SK-N-SH (cell line): ENCODE measurements around the gene PRKCQ. TPM values are rescaled to one million over a fixed set of nuclear protein-coding genes. Genes with fewer than 3 reads are reported as not detected.

ENCODE experiments used
- CTCF ChIA-PET: fragments of 300-600, 350-600 bp; formaldehyde crosslinking; extraction: SDS; loops from one replicate; lab custom pipeline; 2021; lab: Yijun Ruan, JAX
- POLR2A ChIA-PET: fragments of 350-600 bp; sonication (Branson Sonifier 250); formaldehyde crosslinking; extraction: SDS; loops from one replicate; lab custom pipeline; 2020; ENCODE audit warnings: antibody characterized with exemption, inconsistent platforms; lab: Yijun Ruan, JAX
- DNase-seq: peaks from one replicate; pipeline ENCODE4 v3.0.0; 2012
- H2AFZ ChIP-seq: fragments of 200-600 bp; sonication (generic); 2 replicates; pipeline ENCODE4 v1.8.1; 2016; ENCODE audit warnings: antibody characterized with exemption, mild to moderate bottlenecking, low read depth
- H3F3A ChIP-seq: fragments of 200-600 bp; sonication (generic); replicated peaks from 2 replicates; pipeline ENCODE3; 2016; ENCODE audit warnings: antibody characterized with exemption, mild to moderate bottlenecking; ENCODE audit not compliant: insufficient read depth
- H3K27ac ChIP-seq, 2 experiments: fragments of 200-500 bp in 1 of 2; fragments of 200-600 bp in 1 of 2; sonication (Bioruptor generic) in 1 of 2; sonication (generic), shearing (Covaris generic) in 1 of 2; 2 replicates each; pipeline versions ENCODE4 v1.5.1 to v1.6.1; 2014 to 2016; ENCODE audit warnings: low read depth in 2 of 2, inconsistent platforms in 1 of 2, low read length in 1 of 2, mild to moderate bottlenecking in 1 of 2, mixed read lengths in 1 of 2
- H3K27me3 ChIP-seq: fragments of 200-600 bp; sonication (generic), shearing (Covaris generic); 2 replicates; pipeline ENCODE4 v1.6.1; 2016; ENCODE audit warnings: mixed run types; ENCODE audit not compliant: insufficient read depth
- H3K36me3 ChIP-seq, 2 experiments: fragments of 200-500 bp in 1 of 2; fragments of 200-600 bp in 1 of 2; sonication (Bioruptor generic) in 1 of 2; sonication (generic) in 1 of 2; replicated peaks in 1 of 2; 2 replicates each; pipeline versions ENCODE3 to v1.5.1; 2014 to 2016; ENCODE audit warnings: low read length in 1 of 2, mild to moderate bottlenecking in 1 of 2; ENCODE audit not compliant: insufficient read depth in 2 of 2, control insufficient read depth in 1 of 2
- H3K4me1 ChIP-seq, 2 experiments: fragments of 200-500 bp in 1 of 2; fragments of 200-600 bp in 1 of 2; sonication (Bioruptor generic) in 1 of 2; sonication (generic), shearing (Covaris generic) in 1 of 2; 2 replicates each; pipeline versions ENCODE4 v1.5.1 to v1.6.1; 2014 to 2016; ENCODE audit warnings: low read depth in 1 of 2, low read length in 1 of 2, mixed run types in 1 of 2; ENCODE audit not compliant: insufficient read depth in 2 of 2, control insufficient read depth in 1 of 2
- H3K4me2 ChIP-seq: fragments of 200-600 bp; sonication (generic), shearing (Covaris generic); 2 replicates; pipeline ENCODE4 v1.6.1; 2017; ENCODE audit warnings: mixed run types
- H3K4me3 ChIP-seq, 2 experiments: fragments of 200-500 bp in 1 of 2; fragments of 200-600 bp in 1 of 2; sonication (Bioruptor generic) in 1 of 2; sonication (generic), shearing (Covaris generic) in 1 of 2; 2 replicates each; pipeline versions ENCODE4 v1.5.1 to v1.8.1; 2014 to 2016; ENCODE audit warnings: low read depth in 2 of 2, inconsistent platforms in 1 of 2, low read length in 1 of 2, mild to moderate bottlenecking in 1 of 2, mixed read lengths in 1 of 2, moderate library complexity in 1 of 2
- H3K79me2 ChIP-seq: fragments of 200-600 bp; sonication (generic); 2 replicates; pipeline ENCODE4 v1.8.1; 2017; ENCODE audit warnings: mild to moderate bottlenecking; ENCODE audit not compliant: insufficient read depth
- H3K9ac ChIP-seq: fragments of 200-600 bp; sonication (generic); 2 replicates; pipeline ENCODE4 v1.6.1; 2017; ENCODE audit warnings: mixed run types
- H3K9me2 ChIP-seq: fragments of 200-600 bp; sonication (generic); 2 replicates; pipeline ENCODE4 v1.6.1; 2017; ENCODE audit warnings: mixed run types
- H3K9me3 ChIP-seq: fragments of 200-600 bp; sonication (generic); 2 replicates; pipeline ENCODE4 v1.6.1; 2017; ENCODE audit warnings: mixed run types, mild to moderate bottlenecking, moderate library complexity
- H4K20me1 ChIP-seq: fragments of 200-600 bp; sonication (generic); 2 replicates; pipeline ENCODE4 v1.6.1; 2017; ENCODE audit warnings: mild to moderate bottlenecking, mixed run types; ENCODE audit not compliant: insufficient read depth
- ELF1 ChIP-seq: IDR thresholded peaks from 2 replicates; pipeline ENCODE4 v1.4.0; 2012
- EP300 ChIP-seq, 2 experiments: IDR thresholded peaks; 2 replicates each; pipeline versions ENCODE4 v1.4.0 to v1.6.1; 2012; ENCODE audit warnings: borderline replicate concordance in 1 of 2, low read depth in 1 of 2, low read length in 1 of 2
- FOXM1 ChIP-seq: IDR thresholded peaks from 2 replicates; pipeline ENCODE4 v1.4.0; 2012; ENCODE audit warnings: low read depth, mild to moderate bottlenecking
- GATA2 ChIP-seq: sonication (generic); formaldehyde crosslinking; IDR thresholded peaks from 2 replicates; pipeline ENCODE4 v1.5.0; 2020; ENCODE audit warnings: mild to moderate bottlenecking, missing genetic modification reagents
- MXI1 ChIP-seq: IDR thresholded peaks from 2 replicates; pipeline ENCODE4 v1.6.1; 2012; ENCODE audit warnings: mild to moderate bottlenecking, low read depth, low read length, improper control_type of control experiment
- RCOR1 ChIP-seq: fragments of 150-350 bp; IDR thresholded peaks from 2 replicates; pipeline ENCODE4 v1.6.1; 2017; ENCODE audit warnings: antibody characterized with exemption, low read length
- RFX5 ChIP-seq: IDR thresholded peaks from 2 replicates; pipeline ENCODE4 v1.6.1; 2012; ENCODE audit warnings: mild to moderate bottlenecking, improper control_type of control experiment, low read length
- TAF1 ChIP-seq: IDR thresholded peaks from 2 replicates; pipeline ENCODE4 v1.6.1; 2012; ENCODE audit warnings: low read depth, mild to moderate bottlenecking, low read length, moderate library complexity, borderline replicate concordance
- WGBS: methylation state at CpG from one replicate; pipeline ENCODE4 v1.1.6; 2017; ENCODE audit warnings: low lambda C conversion rate; 5-methylcytosine and 5-hydroxymethylcytosine counted together
- polyA plus RNA-seq, 3 experiments: library from polyadenylated mRNA; depleted of rRNA; stranded (reverse); fragments of >200 nt; gene quantifications; 2 replicates each; pipeline ENCODE4 v1.2.3, GENCODE V29; 2012
- TF ChIP-seq, protein P1 (sequence below): IDR thresholded peaks from 2 replicates; pipeline ENCODE4 v1.6.1; 2012; ENCODE audit warnings: mild to moderate bottlenecking, low read depth, low read length, moderate library complexity
- TF ChIP-seq, protein P2 (sequence below): fragments of 200-600 bp; sonication (generic); IDR thresholded peaks from 2 replicates; pipeline ENCODE4 v1.6.1; 2017; ENCODE audit warnings: antibody characterized with exemption, mild to moderate bottlenecking, moderate library complexity
- TF ChIP-seq, protein P3 (sequence below): IDR thresholded peaks from 2 replicates; pipeline ENCODE4; 2012

The PRKCQ gene
- polyA plus RNA-seq, 1 of the 3 experiments (the other 2 are of a cell fraction), result 0.18 TPM

DNA sequence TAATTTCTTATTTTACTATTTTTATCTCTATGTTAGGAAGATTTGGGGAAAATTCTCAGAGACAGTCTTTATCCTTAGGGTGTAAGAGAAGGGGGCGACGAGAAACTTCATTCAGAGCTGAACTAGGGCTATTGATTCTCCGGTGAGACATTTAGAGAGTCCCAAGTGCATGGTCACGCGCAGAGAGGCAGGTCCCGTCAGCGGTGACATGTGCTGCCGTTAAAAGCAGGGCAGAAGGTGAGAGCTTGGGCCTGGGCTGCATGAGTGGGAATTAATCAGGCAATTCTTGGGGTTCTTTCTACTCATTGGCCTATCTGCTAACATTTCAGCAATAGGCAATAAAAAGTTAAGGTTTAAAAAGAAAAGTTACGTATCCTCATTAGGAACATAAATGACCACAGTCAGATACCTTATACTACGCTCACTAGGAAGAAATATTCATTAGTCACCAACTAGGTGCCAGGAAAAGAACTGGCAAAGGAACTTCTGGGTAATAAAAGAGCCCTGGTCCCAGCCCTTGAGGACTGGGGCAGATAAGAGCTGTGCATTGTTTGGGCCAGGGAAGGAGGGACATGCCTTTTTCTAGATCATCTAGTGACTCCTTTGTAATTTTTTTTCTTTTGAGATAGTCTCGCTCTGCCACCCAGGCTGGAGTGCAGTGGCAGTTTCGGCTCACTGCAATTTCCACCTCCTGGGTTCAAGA is 21.2 kb downstream of the PRKCQ start:
- H3K79me2 ChIP-seq, result no peaks in the 10 kb centered on the region
- H3K4me2 ChIP-seq, result no peak overlapping the region
- H3K9me2 ChIP-seq, result no peaks in the 10 kb centered on the region
- H2AFZ ChIP-seq, result no peak overlapping the region
- no peaks in the 10 kb centered on the region for H3K9me3 ChIP-seq
- H3K4me3 ChIP-seq, result no peak overlapping the region
- H3K27me3 ChIP-seq, result no peaks in the 10 kb centered on the region; the same call in 1 of the 2 replicates
- no peaks in the 10 kb centered on the region for H3F3A ChIP-seq
- CTCF ChIA-PET, result interaction anchor here (0.6 to 0.9 kb wide), 2 partner anchors 19 to 22 kb away, joined by 3 to 4 read pairs; partner anchors contain the start of gene PRKCQ
- no peaks in the 10 kb centered on the region for H3K36me3 ChIP-seq
- no peak for DNase-seq
- TF ChIP-seq RFX5, result no peak
- TF ChIP-seq, protein P1, sequence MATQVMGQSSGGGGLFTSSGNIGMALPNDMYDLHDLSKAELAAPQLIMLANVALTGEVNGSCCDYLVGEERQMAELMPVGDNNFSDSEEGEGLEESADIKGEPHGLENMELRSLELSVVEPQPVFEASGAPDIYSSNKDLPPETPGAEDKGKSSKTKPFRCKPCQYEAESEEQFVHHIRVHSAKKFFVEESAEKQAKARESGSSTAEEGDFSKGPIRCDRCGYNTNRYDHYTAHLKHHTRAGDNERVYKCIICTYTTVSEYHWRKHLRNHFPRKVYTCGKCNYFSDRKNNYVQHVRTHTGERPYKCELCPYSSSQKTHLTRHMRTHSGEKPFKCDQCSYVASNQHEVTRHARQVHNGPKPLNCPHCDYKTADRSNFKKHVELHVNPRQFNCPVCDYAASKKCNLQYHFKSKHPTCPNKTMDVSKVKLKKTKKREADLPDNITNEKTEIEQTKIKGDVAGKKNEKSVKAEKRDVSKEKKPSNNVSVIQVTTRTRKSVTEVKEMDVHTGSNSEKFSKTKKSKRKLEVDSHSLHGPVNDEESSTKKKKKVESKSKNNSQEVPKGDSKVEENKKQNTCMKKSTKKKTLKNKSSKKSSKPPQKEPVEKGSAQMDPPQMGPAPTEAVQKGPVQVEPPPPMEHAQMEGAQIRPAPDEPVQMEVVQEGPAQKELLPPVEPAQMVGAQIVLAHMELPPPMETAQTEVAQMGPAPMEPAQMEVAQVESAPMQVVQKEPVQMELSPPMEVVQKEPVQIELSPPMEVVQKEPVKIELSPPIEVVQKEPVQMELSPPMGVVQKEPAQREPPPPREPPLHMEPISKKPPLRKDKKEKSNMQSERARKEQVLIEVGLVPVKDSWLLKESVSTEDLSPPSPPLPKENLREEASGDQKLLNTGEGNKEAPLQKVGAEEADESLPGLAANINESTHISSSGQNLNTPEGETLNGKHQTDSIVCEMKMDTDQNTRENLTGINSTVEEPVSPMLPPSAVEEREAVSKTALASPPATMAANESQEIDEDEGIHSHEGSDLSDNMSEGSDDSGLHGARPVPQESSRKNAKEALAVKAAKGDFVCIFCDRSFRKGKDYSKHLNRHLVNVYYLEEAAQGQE, result no peak
- no peak for TF ChIP-seq FOXM1
- TF ChIP-seq MXI1, result no peak
- H3K9ac ChIP-seq, result no peak overlapping the region
- 72% methylated on average over 12 of the region's 12 CpGs for WGBS
- no peak overlapping the region for H3K27ac ChIP-seq
- H4K20me1 ChIP-seq, result no peaks in the 10 kb centered on the region
- POLR2A ChIA-PET, result no interaction called here
- no peaks in the 10 kb centered on the region for H3K4me1 ChIP-seq

DNA sequence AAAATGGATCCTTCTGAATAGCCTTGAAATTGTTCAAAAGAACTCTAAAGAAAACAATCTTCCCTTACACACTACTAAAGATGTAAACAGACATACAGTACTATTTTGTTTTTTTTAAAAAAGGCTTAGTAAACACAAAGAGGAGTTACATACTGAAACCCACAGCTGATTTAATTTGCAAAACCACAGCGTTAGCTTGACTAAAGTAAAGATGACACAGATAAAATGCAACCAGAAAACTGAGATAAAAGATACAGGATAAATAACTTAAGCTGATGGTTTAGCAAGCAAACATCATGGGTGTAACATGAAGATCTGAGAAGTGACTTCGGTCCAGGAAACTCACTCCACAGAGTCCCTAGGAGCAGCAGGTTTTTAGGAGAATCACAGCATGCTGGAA is 21.8 kb downstream of the PRKCQ start:
- no peaks in the 10 kb centered on the region for H3K79me2 ChIP-seq
- CTCF ChIA-PET, result no interaction called here
- no peaks in the 10 kb centered on the region; the same call in 1 of the 2 replicates for H3K27me3 ChIP-seq
- H3K4me2 ChIP-seq, result no peak overlapping the region
- H3K4me3 ChIP-seq, result no peak overlapping the region
- no peak for DNase-seq
- 39% methylated on average over 2 of the region's 2 CpGs for WGBS
- H3K27ac ChIP-seq, result no peak overlapping the region
- TF ChIP-seq RCOR1 (no peak), GATA2 (CRISPR knock-in tag) (no peak), EP300 (IDR thresholded peaks at IDR 0.05; ENCODE audit: borderline replicate concordance in 1 of 2, low read depth in 1 of 2, low read length in 1 of 2) (no peak), ELF1 (no peak), TAF1 (no peak), MXI1 (no peak)
- TF ChIP-seq, protein P2, sequence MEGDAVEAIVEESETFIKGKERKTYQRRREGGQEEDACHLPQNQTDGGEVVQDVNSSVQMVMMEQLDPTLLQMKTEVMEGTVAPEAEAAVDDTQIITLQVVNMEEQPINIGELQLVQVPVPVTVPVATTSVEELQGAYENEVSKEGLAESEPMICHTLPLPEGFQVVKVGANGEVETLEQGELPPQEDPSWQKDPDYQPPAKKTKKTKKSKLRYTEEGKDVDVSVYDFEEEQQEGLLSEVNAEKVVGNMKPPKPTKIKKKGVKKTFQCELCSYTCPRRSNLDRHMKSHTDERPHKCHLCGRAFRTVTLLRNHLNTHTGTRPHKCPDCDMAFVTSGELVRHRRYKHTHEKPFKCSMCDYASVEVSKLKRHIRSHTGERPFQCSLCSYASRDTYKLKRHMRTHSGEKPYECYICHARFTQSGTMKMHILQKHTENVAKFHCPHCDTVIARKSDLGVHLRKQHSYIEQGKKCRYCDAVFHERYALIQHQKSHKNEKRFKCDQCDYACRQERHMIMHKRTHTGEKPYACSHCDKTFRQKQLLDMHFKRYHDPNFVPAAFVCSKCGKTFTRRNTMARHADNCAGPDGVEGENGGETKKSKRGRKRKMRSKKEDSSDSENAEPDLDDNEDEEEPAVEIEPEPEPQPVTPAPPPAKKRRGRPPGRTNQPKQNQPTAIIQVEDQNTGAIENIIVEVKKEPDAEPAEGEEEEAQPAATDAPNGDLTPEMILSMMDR, result no peak
- TF ChIP-seq, protein P3, sequence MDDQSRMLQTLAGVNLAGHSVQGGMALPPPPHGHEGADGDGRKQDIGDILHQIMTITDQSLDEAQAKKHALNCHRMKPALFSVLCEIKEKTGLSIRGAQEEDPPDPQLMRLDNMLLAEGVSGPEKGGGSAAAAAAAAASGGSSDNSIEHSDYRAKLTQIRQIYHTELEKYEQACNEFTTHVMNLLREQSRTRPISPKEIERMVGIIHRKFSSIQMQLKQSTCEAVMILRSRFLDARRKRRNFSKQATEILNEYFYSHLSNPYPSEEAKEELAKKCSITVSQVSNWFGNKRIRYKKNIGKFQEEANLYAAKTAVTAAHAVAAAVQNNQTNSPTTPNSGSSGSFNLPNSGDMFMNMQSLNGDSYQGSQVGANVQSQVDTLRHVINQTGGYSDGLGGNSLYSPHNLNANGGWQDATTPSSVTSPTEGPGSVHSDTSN, result no peak
- H2AFZ ChIP-seq, result no peak overlapping the region
- no peak overlapping the region for H3K9ac ChIP-seq
- no peaks in the 10 kb centered on the region for H3F3A ChIP-seq
- H4K20me1 ChIP-seq, result no peaks in the 10 kb centered on the region
- H3K9me2 ChIP-seq, result no peaks in the 10 kb centered on the region
- H3K4me1 ChIP-seq, result no peaks in the 10 kb centered on the region
- H3K9me3 ChIP-seq, result no peaks in the 10 kb centered on the region
- no peaks in the 10 kb centered on the region for H3K36me3 ChIP-seq
- POLR2A ChIA-PET, result no interaction called here
